Nephron (organoid): Measurements from ENCODE around the gene PCDH9.
"Not testable (repeated sequence)": the region's sequence is repeated elsewhere in the genome, so short reads cannot be mapped to it uniquely, and the experiment has no call there.

Experiments used
- H3K27ac Mint-ChIP-seq, 3 experiments: 2 replicates each; pipeline ENCODE4 v1.8.0; 2020; ENCODE audit warnings: mixed read lengths in 3 of 3, mild to moderate bottlenecking in 2 of 3, moderate library complexity in 1 of 3
- H3K27me3 Mint-ChIP-seq: 2 replicates; pipeline ENCODE4 v1.8.0; 2021; ENCODE audit warnings: low read depth, mild to moderate bottlenecking, moderate library complexity, mixed read lengths
- H3K36me3 Mint-ChIP-seq: 2 replicates; pipeline ENCODE4 v1.8.0; 2020; ENCODE audit warnings: low read depth, mixed read lengths
- H3K4me1 Mint-ChIP-seq: 2 replicates; pipeline ENCODE4 v1.8.0; 2020; ENCODE audit warnings: mixed read lengths
- H3K4me3 Mint-ChIP-seq, 3 experiments: 2 replicates each; pipeline ENCODE4 v1.8.0; 2020; ENCODE audit warnings: mild to moderate bottlenecking in 3 of 3, mixed read lengths in 3 of 3, moderate library complexity in 2 of 3
- H3K9me3 Mint-ChIP-seq: 2 replicates; pipeline ENCODE4 v1.8.0; 2020; ENCODE audit warnings: mixed read lengths
- TF ChIP-seq, protein P1 (sequence below), 3 experiments: fragments of 200-600 bp; sonication (generic); IDR thresholded peaks; one replicate each; pipeline ENCODE4 v1.5.0; 2021; ENCODE audit warnings: antibody characterized with exemption in 3 of 3; ENCODE audit not compliant: unreplicated experiment in 3 of 3

Gene PCDH9

GRCh38 chr13:66774046-66774445 is 456.1 kb downstream of the PCDH9 start:
- H3K4me3 Mint-ChIP-seq: no peak overlapping the region
- H3K27ac Mint-ChIP-seq: no peak overlapping the region
- H3K4me1 Mint-ChIP-seq: no peaks in the 10 kb centered on the region
- H3K36me3 Mint-ChIP-seq: peaks cover 4% of the 10 kb centered on the region
- H3K9me3 Mint-ChIP-seq: peaks cover 4% of the 10 kb centered on the region
- TF ChIP-seq, protein P1, sequence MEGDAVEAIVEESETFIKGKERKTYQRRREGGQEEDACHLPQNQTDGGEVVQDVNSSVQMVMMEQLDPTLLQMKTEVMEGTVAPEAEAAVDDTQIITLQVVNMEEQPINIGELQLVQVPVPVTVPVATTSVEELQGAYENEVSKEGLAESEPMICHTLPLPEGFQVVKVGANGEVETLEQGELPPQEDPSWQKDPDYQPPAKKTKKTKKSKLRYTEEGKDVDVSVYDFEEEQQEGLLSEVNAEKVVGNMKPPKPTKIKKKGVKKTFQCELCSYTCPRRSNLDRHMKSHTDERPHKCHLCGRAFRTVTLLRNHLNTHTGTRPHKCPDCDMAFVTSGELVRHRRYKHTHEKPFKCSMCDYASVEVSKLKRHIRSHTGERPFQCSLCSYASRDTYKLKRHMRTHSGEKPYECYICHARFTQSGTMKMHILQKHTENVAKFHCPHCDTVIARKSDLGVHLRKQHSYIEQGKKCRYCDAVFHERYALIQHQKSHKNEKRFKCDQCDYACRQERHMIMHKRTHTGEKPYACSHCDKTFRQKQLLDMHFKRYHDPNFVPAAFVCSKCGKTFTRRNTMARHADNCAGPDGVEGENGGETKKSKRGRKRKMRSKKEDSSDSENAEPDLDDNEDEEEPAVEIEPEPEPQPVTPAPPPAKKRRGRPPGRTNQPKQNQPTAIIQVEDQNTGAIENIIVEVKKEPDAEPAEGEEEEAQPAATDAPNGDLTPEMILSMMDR (IDR thresholded peaks at IDR 0.05; ENCODE audit: unreplicated experiment in 3 of 3): no peak
- no peaks in the 10 kb centered on the region for H3K27me3 Mint-ChIP-seq

DNA sequence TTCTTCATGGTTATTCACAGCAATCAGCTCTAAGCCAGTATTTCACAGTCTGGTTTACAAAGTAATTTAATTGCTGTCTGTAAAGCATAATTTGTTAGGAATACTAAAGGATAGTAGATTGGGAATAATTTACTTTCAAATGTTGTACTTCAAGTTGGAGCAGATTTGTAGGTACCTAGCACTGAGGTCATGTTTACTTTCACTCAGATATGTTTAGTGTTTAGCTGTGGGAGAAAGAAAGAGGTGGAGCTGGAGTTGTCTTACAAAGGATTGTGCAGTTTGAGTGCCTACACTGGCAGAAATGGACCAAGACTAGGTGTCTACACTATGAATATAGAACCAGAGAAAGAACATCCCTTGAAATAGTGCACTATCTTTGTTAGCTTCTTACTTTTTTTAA is 464.6 kb downstream of the PCDH9 start:
- Mint-ChIP-seq H3K4me3 (no peak overlapping the region), H3K27ac (no peak overlapping the region), H3K4me1 (no peaks in the 10 kb centered on the region), H3K9me3 (peaks cover 12% of the 10 kb centered on the region), H3K27me3 (no peaks in the 10 kb centered on the region), H3K36me3 (peaks cover 15% of the 10 kb centered on the region)
- TF ChIP-seq, protein P1 (IDR thresholded peaks at IDR 0.05; ENCODE audit: unreplicated experiment in 3 of 3): no peak

GRCh38 chr13:66760678-66761077 is 469.5 kb downstream of the PCDH9 start:
- H3K9me3 Mint-ChIP-seq: peaks cover 19% of the 10 kb centered on the region
- H3K27me3 Mint-ChIP-seq: not testable (repeated sequence)
- peaks cover 21% of the 10 kb centered on the region for H3K36me3 Mint-ChIP-seq

DNA sequence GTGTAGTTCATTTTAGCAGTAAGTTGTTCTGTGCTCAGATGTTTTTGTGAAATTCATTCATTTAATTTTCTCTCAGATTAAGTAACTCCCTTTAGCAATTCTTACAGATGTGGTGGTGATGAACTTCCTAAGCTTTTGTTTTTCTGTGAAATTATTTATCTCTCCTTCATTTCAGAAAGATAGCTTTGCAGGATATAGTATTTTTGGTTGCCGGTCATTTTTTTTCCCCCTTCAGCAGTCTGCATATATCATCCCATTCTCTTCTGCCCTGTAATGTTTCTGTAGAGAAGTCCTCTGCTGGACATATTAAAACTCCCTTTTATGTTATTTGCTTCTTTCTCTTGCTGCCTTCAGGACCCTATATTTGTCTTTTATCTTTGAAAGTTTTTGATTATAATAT is 470.2 kb downstream of the PCDH9 start:
- TF ChIP-seq, protein P1 (IDR thresholded peaks at IDR 0.05; ENCODE audit: unreplicated experiment in 3 of 3): no peak
- no peaks in the 10 kb centered on the region for H3K27me3 Mint-ChIP-seq
- no peak overlapping the region for H3K27ac Mint-ChIP-seq
- peaks cover 19% of the 10 kb centered on the region for H3K9me3 Mint-ChIP-seq
- H3K4me1 Mint-ChIP-seq: no peaks in the 10 kb centered on the region
- H3K4me3 Mint-ChIP-seq: no peak overlapping the region
- peaks cover 19% of the 10 kb centered on the region for H3K36me3 Mint-ChIP-seq

More at GRCh38 chr13:66760678-66761077, 469.5 kb downstream of the PCDH9 start:
- not testable (repeated sequence) for H3K27ac Mint-ChIP-seq, H3K4me1 Mint-ChIP-seq, H3K4me3 Mint-ChIP-seq

- Mint-ChIP-seq H3K9me3 (no peaks in the 10 kb centered on the region), H3K36me3 (no peaks in the 10 kb centered on the region), H3K27ac (no peak overlapping the region), H3K27me3 (no peaks in the 10 kb centered on the region), H3K4me1 (no peaks in the 10 kb centered on the region), H3K4me3 (no peak overlapping the region)
- TF ChIP-seq, protein P1 (IDR thresholded peaks at IDR 0.05; ENCODE audit: unreplicated experiment in 3 of 3): no peak
These were observed 478.4 kb downstream of the PCDH9 start for GRCh38 chr13:66751691-66752090.

- H3K27ac Mint-ChIP-seq: no peak overlapping the region
- no peaks in the 10 kb centered on the region for H3K36me3 Mint-ChIP-seq
- no peaks in the 10 kb centered on the region for H3K27me3 Mint-ChIP-seq
- TF ChIP-seq, protein P1 (IDR thresholded peaks at IDR 0.05; ENCODE audit: unreplicated experiment in 3 of 3): no peak
- H3K9me3 Mint-ChIP-seq: no peaks in the 10 kb centered on the region
- no peak overlapping the region for H3K4me3 Mint-ChIP-seq
- no peaks in the 10 kb centered on the region for H3K4me1 Mint-ChIP-seq
These were observed 481.4 kb downstream of the PCDH9 start for GRCh38 chr13:66748712-66749111.
